Nephron (organoid): ENCODE data around the gene CCDC70.

Experiments used
- H3K27ac Mint-ChIP-seq, 3 experiments: 2 replicates each; pipeline ENCODE4 v1.8.0; 2020; ENCODE audit warnings: mixed read lengths in 3 of 3, mild to moderate bottlenecking in 2 of 3, moderate library complexity in 1 of 3
- H3K27me3 Mint-ChIP-seq: 2 replicates; pipeline ENCODE4 v1.8.0; 2021; ENCODE audit warnings: low read depth, mild to moderate bottlenecking, moderate library complexity, mixed read lengths
- H3K36me3 Mint-ChIP-seq: 2 replicates; pipeline ENCODE4 v1.8.0; 2020; ENCODE audit warnings: low read depth, mixed read lengths
- H3K4me1 Mint-ChIP-seq: 2 replicates; pipeline ENCODE4 v1.8.0; 2020; ENCODE audit warnings: mixed read lengths
- H3K4me3 Mint-ChIP-seq, 3 experiments: 2 replicates each; pipeline ENCODE4 v1.8.0; 2020; ENCODE audit warnings: mild to moderate bottlenecking in 3 of 3, mixed read lengths in 3 of 3, moderate library complexity in 2 of 3
- H3K9me3 Mint-ChIP-seq: 2 replicates; pipeline ENCODE4 v1.8.0; 2020; ENCODE audit warnings: mixed read lengths
- TF ChIP-seq, protein P1 (sequence below), 3 experiments: fragments of 200-600 bp; sonication (generic); IDR thresholded peaks; one replicate each; pipeline ENCODE4 v1.5.0; 2021; ENCODE audit warnings: antibody characterized with exemption in 3 of 3; ENCODE audit not compliant: unreplicated experiment in 3 of 3

Gene CCDC70

DNA sequence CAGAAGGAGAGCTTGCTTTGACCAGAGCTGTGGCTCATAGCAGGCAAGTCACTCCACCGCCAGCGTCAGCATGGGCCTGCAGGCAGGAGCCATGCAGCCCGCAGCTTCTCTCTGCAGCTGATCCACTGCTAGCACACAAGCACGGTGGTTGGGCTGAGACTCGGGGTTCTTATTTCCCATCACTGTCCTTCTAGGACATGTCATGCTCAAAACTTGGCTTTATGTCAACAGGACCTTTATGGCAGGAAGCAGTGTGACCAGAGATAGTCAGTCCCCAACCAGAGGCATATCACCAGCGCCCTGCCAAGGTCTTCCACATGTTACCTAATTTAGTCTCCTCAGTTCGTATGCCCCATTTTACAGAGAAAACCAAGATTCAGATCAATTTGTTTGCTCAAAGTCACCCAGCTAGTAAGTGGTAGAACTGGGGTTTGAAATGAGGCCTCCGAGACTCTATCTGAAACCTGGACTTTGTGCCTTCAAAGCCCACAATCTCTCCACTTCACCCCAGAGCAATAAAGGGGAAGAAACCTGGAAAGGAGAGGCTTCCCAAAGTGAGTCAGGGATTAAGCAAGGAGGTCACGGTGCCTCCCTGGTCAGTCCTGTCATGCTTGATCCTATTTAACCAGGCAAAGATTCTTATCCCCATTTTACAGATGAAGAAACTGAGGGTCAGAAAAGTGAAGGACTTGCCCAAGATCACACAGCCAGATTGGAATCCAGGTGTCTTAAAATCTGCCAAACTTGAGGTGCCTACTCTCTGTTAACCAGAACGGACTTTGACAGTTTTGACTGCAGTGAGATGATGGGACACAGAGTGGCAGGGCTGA is 21.8 kb upstream of the CCDC70 start:
- TF ChIP-seq, protein P1, sequence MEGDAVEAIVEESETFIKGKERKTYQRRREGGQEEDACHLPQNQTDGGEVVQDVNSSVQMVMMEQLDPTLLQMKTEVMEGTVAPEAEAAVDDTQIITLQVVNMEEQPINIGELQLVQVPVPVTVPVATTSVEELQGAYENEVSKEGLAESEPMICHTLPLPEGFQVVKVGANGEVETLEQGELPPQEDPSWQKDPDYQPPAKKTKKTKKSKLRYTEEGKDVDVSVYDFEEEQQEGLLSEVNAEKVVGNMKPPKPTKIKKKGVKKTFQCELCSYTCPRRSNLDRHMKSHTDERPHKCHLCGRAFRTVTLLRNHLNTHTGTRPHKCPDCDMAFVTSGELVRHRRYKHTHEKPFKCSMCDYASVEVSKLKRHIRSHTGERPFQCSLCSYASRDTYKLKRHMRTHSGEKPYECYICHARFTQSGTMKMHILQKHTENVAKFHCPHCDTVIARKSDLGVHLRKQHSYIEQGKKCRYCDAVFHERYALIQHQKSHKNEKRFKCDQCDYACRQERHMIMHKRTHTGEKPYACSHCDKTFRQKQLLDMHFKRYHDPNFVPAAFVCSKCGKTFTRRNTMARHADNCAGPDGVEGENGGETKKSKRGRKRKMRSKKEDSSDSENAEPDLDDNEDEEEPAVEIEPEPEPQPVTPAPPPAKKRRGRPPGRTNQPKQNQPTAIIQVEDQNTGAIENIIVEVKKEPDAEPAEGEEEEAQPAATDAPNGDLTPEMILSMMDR (IDR thresholded peaks at IDR 0.05; ENCODE audit: unreplicated experiment in 3 of 3), result no peak
- Mint-ChIP-seq H3K4me3 (no peak overlapping the region), H3K4me1 (peaks cover under 1% of the 10 kb centered on the region), H3K36me3 (no peaks in the 10 kb centered on the region), H3K27me3 (peaks cover 10% of the 10 kb centered on the region), H3K9me3 (no peaks in the 10 kb centered on the region), H3K27ac (no peak overlapping the region)

- H3K27ac Mint-ChIP-seq, result no peak overlapping the region
- no peaks in the 10 kb centered on the region for H3K9me3 Mint-ChIP-seq
- H3K36me3 Mint-ChIP-seq, result no peaks in the 10 kb centered on the region
- peaks cover 10% of the 10 kb centered on the region for H3K27me3 Mint-ChIP-seq
- no peak overlapping the region for H3K4me3 Mint-ChIP-seq
- no peaks in the 10 kb centered on the region for H3K4me1 Mint-ChIP-seq
- TF ChIP-seq, protein P1 (IDR thresholded peaks at IDR 0.05; ENCODE audit: unreplicated experiment in 3 of 3), result no peak
Observed at GRCh38 chr13:51840917-51841316, 20.9 kb upstream of the CCDC70 start.

- H3K9me3 Mint-ChIP-seq, result no peaks in the 10 kb centered on the region
- H3K4me1 Mint-ChIP-seq, result no peaks in the 10 kb centered on the region
- no peaks in the 10 kb centered on the region for H3K36me3 Mint-ChIP-seq
- H3K27me3 Mint-ChIP-seq, result peaks cover 10% of the 10 kb centered on the region
- H3K4me3 Mint-ChIP-seq, result no peak overlapping the region
- TF ChIP-seq, protein P1 (IDR thresholded peaks at IDR 0.05; ENCODE audit: unreplicated experiment in 3 of 3), result no peak
- H3K27ac Mint-ChIP-seq, result no peak overlapping the region
Observed at GRCh38 chr13:51841732-51842131, 20.0 kb upstream of the CCDC70 start.

DNA sequence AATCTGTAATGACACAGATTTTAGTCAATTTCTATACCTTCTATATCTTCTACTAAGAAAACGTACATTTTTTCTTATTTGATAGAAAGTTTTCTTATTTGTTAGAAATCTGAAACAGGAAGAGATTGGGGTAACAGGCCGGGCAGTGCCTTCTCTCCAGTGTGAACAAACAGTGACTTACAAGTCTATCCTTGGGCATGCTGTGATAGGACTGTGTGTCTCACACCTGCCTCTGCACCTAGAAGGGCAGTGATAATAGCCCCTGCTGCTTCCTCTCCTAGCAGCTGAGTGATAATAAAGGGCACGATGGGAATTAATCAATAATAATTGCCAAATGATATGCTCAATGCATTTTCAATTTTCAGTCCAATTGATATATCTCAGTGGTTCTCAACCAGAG is 18.2 kb upstream of the CCDC70 start:
- Mint-ChIP-seq H3K36me3 (no peaks in the 10 kb centered on the region), H3K9me3 (no peaks in the 10 kb centered on the region), H3K4me3 (no peak overlapping the region), H3K27me3 (peaks cover 4% of the 10 kb centered on the region), H3K27ac (no peak overlapping the region), H3K4me1 (no peaks in the 10 kb centered on the region)
- TF ChIP-seq, protein P1 (IDR thresholded peaks at IDR 0.05; ENCODE audit: unreplicated experiment in 3 of 3), result no peak

- no peaks in the 10 kb centered on the region for H3K9me3 Mint-ChIP-seq
- TF ChIP-seq, protein P1 (IDR thresholded peaks at IDR 0.05; ENCODE audit: unreplicated experiment in 3 of 3), result peak; percentile 83 to 84 (median 83)
- H3K27ac Mint-ChIP-seq, result peak within 1 kb of the TSS in 2 of 3 experiments; percentile 11 to 61
- no peaks in the 10 kb centered on the region for H3K36me3 Mint-ChIP-seq
- peak within 1 kb of the TSS; percentile 19 to 50 (median 43) for H3K4me3 Mint-ChIP-seq
- peaks cover 4% of the 10 kb centered on the region for H3K27me3 Mint-ChIP-seq
- no peaks in the 10 kb centered on the region for H3K4me1 Mint-ChIP-seq
Observed at GRCh38 chr13:51844862-51845573, 16.8 kb upstream of the CCDC70 start, which contains the start of gene TMEM272. Gene TMEM272, minus strand, starts transcription at chr13:51845177. Its CDS starts 6,647 bp downstream, at chr13:51838530.
